GM10266 (cell line): Measurements from ENCODE around the gene ALDH1L1.
A peak's percentile ranks its signal among the peaks of the same experiment; 100 is the strongest.

Experiments used
- DNase-seq: peaks from one replicate; pipeline ENCODE4 v3.0.0; 2012; ENCODE audit errors: extremely low spot score
- TF ChIP-seq, protein P1 (sequence below): IDR thresholded peaks from 2 replicates; pipeline ENCODE4 v1.5.1; 2012; ENCODE audit warnings: mild to moderate bottlenecking, low read depth; ENCODE audit not compliant: control insufficient read depth, insufficient read depth; ENCODE audit errors: missing control alignments

Gene ALDH1L1

DNA sequence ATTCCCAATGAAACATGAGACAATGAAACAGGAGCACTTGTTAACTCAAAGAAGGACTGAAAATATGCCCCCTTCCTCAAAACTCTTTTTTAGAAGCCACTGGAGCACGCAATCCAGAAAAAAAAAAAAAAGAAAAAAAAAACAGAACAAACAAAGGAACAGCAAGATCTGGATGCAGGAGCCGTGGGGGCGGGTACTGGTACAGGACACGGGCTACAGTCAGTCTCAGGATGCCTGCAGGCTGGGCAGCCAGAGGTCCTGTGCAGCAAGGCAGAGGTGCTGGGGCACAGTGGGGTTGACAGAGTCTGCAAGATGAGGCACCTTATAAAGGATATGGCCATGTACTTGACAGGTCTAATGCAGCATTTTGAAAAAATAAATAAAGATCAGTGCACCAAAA, 22.3 kb upstream of the ALDH1L1 start:
- DNase-seq, result no peak
- TF ChIP-seq, protein P1, sequence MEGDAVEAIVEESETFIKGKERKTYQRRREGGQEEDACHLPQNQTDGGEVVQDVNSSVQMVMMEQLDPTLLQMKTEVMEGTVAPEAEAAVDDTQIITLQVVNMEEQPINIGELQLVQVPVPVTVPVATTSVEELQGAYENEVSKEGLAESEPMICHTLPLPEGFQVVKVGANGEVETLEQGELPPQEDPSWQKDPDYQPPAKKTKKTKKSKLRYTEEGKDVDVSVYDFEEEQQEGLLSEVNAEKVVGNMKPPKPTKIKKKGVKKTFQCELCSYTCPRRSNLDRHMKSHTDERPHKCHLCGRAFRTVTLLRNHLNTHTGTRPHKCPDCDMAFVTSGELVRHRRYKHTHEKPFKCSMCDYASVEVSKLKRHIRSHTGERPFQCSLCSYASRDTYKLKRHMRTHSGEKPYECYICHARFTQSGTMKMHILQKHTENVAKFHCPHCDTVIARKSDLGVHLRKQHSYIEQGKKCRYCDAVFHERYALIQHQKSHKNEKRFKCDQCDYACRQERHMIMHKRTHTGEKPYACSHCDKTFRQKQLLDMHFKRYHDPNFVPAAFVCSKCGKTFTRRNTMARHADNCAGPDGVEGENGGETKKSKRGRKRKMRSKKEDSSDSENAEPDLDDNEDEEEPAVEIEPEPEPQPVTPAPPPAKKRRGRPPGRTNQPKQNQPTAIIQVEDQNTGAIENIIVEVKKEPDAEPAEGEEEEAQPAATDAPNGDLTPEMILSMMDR, result no peak

DNA sequence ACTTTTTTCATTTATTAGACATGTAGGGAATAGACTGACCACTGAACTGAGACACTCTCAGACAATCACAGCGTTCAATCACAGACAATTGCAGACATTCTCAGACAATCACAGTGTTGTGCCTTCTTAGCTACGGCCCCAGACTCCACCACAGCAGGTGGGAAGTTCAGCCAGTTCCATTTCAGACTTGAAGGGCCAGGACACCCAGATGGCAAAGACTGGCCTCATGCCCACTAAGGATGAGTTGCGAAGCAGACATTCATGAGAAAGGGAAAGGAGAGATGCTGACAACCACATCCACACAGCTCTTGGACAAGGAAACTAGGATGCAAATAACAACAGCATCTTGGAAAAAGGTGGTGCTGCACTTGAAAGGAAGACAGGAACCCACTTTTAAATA, 21.9 kb upstream of the ALDH1L1 start:
- DNase-seq, result no peak
- TF ChIP-seq, protein P1, result no peak

DNA sequence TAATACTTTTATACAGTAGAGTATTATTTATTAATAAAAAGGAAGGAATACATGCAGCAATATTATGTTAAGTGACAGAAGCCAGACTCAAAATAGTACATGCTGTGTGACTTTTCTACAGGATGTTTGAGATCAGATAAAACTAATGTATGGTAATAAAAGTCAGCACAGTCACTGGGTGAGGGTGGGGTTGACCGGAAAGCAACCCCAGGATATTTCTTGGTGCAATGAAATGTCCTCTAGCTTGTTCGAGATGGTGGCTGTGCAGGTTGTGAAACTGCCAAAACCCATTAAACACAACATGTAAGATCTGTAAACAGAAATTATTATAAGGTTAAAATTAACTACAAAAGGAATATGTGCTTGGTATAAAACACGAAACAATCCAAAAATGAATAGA, 20.8 kb upstream of the ALDH1L1 start:
- TF ChIP-seq, protein P1, result no peak

DNA sequence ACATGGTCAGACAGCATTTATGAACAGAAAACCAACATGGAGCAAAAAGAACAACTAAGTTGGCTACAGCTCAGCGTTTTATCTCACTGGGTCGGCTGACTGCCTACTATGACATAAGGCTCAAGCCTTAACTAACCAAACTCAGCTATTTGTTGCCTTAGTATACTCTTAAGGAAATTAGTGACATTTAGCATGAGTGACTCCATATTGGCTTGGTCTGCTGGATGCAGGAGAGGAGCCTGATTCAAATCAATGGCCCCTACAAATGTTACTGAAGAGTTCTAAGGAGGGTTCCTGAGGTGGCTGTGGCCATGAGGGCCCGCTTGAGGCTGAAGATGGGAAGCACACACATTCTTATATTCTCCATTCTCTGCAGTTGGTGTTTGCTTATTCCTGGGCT, 20.1 kb upstream of the ALDH1L1 start:
- DNase-seq, result no peak
- TF ChIP-seq, protein P1, result no peak

More for the DNA sequence above, 20.8 kb upstream of the ALDH1L1 start:
- no peak for DNase-seq

DNA sequence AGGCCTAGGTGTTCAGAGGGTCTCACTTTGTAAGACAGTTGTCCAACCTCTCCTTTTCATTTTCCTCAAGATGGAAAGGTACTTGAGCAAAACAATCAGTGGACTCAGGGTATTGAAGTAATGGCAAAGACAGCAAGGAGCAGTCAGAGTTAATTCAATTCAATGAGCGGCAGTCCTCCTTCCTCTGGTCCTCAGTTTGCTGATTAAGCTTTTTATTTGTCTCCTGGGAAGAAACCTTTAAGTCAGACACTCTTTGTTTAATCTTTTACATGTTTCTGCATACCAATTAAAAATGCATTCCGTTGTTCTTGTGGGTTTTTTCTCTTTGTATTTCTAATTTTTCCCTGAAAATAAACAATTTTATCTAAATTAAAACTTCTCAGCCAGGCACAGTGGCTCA, 18.9 kb upstream of the ALDH1L1 start:
- DNase-seq, result no peak
- TF ChIP-seq, protein P1, result no peak

DNA sequence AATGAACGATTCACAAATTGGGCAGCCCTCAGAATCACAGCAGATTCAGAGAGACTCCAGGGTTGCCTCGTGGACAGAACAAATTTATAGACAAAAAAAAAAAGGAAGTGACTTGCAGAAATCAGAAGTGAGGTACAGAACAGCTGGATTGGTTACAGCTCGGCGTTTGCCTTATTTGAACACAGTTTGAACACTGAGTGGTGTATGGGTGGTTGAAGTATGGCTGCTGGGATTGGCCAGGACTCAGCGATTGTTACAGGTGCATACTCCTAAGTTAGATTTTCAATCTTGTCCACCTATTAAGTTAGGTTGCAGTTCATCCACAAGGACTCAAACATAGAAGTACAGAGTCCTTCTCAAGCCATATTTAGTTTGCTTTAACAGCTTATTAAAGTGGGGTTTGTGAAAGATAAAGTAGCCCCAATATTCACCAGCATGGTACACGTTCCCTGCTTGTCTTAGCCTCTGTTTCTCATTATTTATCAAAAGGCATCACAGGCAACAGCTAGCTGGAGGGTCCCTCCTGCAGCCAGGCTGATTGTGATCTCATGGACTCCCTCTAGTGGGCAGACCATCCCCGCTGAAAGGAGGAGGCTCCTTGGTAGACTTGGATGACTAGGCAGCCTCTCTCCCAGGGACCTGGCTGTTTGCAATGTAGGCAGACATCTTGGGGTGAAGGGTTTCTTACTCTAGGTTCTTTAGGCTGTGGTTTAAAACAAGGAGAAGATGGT, 17.6 kb upstream of the ALDH1L1 start:
- peak; percentile 67 for DNase-seq
- TF ChIP-seq, protein P1, result peak; percentile 73

DNA sequence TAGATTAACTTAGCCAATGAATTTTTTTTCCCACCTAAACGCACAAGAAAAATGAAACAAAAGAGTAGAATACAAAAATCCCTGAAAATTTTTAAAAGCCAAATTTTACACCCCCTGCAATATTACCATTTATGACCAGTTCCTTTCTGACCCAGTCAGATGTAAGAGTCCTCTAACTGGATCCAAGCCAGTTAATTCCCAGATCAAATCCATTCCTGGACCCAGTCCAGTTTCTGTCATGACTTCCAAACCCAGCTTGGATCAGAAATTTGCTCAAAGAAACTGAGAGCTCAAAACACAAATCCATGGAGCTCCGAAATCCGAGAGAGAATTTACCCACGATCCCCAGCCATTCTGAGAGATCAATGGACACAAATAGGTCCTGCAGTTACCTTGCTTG, 17.0 kb upstream of the ALDH1L1 start:
- no peak for DNase-seq
- TF ChIP-seq, protein P1, result no peak
